GM12875 (cell line): Measurements from ENCODE around the gene NLRX1.
"Not testable (repeated sequence)": the region's sequence is repeated elsewhere in the genome, so short reads cannot be mapped to it uniquely, and the experiment has no call there.

Experiments
- H3K4me3 ChIP-seq: one replicate; pipeline ENCODE4 v1.5.1; 2011; ENCODE audit warnings: low read depth, low read length, control low read depth
- TF ChIP-seq, protein P1 (sequence below): IDR thresholded peaks from 2 replicates; pipeline ENCODE4 v1.5.1; 2011; ENCODE audit warnings: low read depth, mild to moderate bottlenecking, control low read depth, inconsistent platforms, low read length, moderate library complexity, borderline replicate concordance; ENCODE audit not compliant: insufficient read depth

NLRX1 gene

DNA sequence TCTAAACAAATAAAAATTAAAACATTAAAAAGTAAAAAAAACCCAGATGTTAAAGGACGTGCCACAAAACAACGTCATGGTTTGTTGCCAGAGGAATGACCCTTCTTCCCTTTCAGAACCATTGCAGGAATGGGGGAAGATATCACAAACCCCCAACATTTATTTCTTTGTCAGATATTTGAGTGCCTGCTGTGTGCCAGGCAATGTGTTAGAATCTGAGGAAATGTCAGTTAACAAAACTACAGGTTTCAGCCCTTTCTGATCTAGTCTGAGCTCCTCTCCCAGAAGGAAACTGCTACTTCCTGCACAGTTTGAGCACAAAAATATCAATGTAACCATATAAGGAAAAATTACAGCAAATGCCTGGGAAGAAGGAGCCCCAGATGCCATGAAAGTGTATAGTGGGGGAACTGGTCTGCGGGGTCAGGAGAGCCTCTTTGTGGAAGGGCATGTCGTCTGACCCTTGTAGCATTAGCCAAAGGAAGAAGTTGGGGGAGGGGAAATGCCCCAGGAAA lies 9.7 kb downstream of the NLRX1 start:
- TF ChIP-seq, protein P1, sequence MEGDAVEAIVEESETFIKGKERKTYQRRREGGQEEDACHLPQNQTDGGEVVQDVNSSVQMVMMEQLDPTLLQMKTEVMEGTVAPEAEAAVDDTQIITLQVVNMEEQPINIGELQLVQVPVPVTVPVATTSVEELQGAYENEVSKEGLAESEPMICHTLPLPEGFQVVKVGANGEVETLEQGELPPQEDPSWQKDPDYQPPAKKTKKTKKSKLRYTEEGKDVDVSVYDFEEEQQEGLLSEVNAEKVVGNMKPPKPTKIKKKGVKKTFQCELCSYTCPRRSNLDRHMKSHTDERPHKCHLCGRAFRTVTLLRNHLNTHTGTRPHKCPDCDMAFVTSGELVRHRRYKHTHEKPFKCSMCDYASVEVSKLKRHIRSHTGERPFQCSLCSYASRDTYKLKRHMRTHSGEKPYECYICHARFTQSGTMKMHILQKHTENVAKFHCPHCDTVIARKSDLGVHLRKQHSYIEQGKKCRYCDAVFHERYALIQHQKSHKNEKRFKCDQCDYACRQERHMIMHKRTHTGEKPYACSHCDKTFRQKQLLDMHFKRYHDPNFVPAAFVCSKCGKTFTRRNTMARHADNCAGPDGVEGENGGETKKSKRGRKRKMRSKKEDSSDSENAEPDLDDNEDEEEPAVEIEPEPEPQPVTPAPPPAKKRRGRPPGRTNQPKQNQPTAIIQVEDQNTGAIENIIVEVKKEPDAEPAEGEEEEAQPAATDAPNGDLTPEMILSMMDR, result no peak
- no peak overlapping the region for H3K4me3 ChIP-seq

DNA sequence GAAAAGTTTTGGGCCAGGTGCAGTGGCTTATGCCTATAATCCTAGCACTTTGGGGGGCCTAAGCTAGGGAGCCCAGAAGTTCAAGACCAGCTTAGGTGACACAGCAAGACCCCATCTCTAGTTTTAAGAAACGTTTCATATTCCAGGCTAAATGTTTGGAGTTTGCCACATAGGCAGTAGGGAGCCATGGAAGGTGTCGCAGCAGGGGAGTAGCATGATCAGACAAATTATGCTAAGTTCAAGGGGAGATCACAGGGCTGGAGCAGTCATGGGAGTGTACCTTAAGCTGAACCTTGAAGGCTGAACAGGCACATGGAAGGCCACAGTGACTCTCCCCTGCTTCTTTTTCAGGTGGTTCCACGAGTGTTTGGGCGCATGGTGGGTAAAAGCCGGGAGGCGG lies 10.8 kb downstream of the NLRX1 start:
- no peak overlapping the region for H3K4me3 ChIP-seq
- TF ChIP-seq, protein P1, result no peak

DNA sequence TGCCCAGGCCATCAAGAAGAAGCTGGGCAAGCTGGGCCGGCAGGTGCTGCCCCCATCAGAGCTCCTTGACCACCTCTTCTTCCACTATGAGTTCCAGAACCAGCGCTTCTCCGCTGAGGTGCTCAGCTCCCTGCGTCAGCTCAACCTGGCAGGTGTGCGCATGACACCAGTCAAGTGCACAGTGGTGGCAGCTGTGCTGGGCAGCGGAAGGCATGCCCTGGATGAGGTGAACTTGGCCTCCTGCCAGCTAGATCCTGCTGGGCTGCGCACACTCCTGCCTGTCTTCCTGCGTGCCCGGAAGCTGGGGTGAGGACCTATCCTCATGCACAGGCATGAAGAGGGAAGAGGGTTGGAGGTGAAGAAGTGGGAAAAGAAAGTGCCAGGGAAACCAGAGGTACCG lies 11.5 kb downstream of the NLRX1 start:
- TF ChIP-seq, protein P1, result no peak

DNA sequence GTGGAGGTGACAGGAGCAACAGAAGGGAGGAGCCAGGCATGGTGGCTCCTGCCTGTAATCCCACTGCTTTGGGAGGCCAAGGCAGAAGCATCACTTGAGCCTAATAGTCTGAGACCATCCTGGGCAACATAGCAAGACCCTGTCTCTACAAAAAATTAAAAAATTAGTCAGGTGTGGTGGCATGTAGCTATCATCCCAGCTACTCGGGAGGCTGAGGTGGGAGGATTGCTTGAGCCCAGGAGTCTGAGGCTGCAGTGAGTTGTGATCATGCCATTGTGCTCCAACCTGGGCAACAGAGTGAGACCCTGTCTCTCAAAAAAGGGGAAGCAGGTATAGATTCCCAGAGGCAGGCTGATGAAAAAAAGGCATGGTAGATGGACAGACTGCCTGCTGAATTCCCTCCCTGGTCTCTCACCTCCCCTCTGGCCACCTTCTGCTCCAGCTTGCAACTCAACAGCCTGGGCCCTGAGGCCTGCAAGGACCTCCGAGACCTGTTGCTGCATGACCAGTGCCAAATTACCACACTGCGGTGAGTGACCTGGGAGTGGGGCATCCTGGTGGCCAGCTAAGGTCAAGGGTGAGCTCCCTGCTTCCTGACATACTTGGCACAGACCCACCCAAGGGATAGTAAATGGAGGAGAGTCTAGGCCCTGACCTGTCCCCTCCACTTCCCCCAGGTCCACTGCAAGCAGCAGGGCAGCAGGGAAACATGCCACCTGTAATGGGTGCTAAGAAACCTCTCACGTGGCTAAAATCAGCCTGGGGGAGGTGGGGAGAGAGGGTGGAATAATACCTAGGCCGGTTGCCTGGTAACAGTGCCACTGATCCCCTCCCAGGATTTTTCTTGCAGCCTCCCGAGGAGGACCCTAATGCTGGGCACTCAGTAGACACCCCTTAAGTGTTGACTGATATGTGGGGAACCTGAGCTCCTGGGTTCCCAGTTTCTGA lies 12.5 kb downstream of the NLRX1 start:
- TF ChIP-seq, protein P1, result no peak
- H3K4me3 ChIP-seq, result no peak overlapping the region

More for the DNA sequence above, 11.5 kb downstream of the NLRX1 start:
- H3K4me3 ChIP-seq, result no peak overlapping the region

DNA sequence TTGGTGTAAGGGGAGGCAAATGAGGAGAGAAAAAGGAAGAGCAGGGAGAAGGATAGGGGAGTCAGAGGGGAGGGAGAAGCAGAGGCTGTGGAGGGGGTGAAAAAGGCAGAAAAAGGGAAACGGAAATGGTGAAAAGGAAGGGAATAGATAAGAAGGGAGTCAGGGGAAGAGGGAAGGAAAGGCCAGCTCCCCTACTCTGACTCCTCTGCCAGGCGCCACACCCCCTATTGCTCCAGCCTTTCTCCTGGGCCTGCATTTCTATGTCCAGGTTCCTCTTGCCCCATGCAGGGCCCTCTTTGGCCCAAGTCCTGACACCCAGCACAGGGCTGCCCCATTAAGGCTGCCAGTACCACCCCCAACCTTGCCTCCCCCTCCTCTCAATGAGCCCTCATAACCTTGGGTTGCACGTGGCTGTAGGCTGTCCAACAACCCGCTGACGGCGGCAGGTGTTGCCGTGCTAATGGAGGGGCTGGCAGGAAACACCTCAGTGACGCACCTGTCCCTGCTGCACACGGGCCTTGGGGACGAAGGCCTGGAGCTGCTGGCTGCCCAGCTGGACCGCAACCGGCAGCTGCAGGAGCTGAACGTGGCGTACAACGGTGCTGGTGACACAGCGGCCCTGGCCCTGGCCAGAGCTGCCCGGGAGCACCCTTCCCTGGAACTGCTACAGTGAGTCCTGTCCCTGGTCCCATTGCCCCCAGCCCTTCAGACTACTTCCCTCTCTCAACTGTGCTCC lies 13.3 kb downstream of the NLRX1 start:
- H3K4me3 ChIP-seq, result no peak overlapping the region
- TF ChIP-seq, protein P1, result no peak

DNA sequence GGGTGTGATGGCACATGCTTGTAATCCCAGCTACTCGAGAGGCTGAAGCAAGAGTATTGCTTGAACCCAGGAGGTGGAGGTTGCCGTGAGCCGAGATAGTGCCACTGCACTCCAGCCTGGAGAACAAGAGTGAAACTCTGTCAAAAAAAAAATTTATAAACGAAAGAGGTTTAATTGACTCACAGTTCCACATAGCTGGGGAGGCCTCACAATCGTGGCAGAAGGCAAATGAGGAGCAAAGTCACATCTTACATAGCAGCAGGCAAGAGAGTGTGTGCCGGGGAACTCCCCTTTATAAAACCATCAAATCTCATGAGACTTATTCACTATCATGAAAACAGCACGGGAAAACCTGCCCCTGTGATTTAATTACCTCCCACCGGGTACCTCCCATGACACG lies 15.9 kb downstream of the NLRX1 start:
- H3K4me3 ChIP-seq, result not testable (repeated sequence)

DNA sequence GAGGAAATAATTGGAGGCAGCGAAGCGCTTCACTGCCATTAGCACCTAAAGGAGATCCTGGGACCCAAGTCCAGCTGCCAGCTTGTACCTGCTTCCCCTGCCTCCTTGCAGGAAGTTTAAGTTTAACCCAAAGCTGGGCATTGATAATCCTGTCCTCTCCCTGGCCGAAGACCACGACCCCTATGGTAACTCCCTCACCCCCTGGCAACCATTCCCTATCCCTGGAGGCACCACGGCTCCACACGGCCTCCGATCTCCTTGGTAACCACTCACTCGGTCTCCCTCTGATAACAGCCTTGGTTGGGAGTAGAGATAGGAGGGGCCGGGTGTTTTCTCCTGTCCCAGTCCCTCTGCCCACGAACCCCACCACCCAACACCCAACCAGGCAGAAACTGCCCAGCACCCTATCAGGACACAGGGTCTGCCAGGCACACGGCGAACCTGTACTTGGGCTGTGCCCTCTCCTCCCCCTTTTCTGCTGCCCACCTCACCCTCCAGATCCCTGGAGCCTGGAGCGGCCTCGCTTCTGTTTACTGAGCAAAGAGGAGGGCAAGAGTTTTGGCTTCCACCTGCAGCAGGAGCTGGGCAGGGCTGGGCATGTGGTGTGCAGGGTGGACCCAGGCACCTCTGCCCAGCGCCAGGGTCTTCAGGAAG lies 17.6 kb downstream of the NLRX1 start:
- TF ChIP-seq, protein P1, result no peak
- no peak overlapping the region for H3K4me3 ChIP-seq
